ENCODE results near the gene POLR3C. TPM values are rescaled to one million over a fixed set of nuclear protein-coding genes. Genes with fewer than 3 reads are reported as not detected.

Gene POLR3C
- total and polyA plus RNA-seq, 2 of the 13 experiments (the other 11 are each of a cell fraction or from before 2014, with no cell fraction given) = 15.5 to 24.3 TPM

DNA sequence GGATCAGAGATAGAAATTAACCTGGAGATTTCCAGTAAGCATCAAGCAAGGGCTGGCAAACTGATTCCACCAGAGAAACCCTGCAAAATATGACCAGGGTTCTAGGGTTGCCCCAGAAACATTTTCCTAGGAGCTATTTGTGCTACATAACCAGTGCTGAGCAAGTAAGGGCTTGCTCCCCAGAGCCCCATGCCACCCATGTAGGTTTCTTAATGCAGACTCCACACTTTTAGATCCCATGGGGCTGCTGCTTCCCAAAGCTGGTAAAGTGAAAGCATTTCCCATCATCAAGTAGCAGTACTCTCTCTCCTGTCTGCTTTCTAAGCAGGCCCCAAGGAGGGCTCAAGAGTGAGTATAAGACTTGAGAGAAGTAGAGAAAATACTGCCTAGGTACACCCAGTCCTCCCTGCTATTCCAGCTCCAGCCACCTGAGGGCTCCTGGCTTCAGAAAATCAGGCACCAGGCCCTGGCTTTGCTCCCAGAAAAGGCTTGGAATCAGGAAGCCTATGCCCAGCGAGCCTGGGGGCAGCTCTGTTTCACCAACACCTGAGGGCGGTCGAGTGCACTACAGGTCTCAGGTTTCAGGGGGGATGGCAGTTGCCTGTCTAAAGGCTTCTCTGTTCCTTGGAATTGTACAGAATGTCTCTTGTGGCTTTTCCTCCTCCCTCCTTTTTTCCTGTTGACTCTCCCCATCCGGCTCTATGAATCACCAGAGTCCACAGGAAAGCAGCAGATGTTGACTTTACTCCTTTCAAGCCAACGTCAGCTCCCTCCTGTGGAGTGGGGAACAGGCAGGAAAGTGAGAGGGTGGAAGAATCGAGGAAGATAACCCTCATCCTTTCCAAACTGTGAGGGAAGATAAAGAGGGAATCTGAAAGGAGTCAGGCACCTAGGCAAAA, 67.8 kb downstream of the POLR3C start (continued):
- 0 out of 2 replicates have a peak, but pooled peaks have one; percentile 42 for TF ChIP-seq NFKBIZ (CRISPR knock-in tag; IDR thresholded peaks at IDR 0.05)
- TF ChIP-seq MAFF (IDR thresholded peaks at IDR 0.05; ENCODE audit: low read depth, low read length) = 0 out of 2 replicates have a peak, but pooled peaks have one; percentile 25
- no peak for TF ChIP-seq ZSCAN22 (CRISPR knock-in tag; IDR thresholded peaks at IDR 0.05)
- TF ChIP-seq, protein P1, sequence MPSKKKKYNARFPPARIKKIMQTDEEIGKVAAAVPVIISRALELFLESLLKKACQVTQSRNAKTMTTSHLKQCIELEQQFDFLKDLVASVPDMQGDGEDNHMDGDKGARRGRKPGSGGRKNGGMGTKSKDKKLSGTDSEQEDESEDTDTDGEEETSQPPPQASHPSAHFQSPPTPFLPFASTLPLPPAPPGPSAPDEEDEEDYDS (CRISPR knock-in tag; IDR thresholded peaks at IDR 0.05) = peak; percentile 64; the same call in 1 of the 2 replicates
- TF ChIP-seq KDM2A (CRISPR knock-in tag; IDR thresholded peaks at IDR 0.05; ENCODE audit: borderline replicate concordance, low read depth) = peak; percentile 82
- no peak for TF ChIP-seq ZNF646 (CRISPR knock-in tag; IDR thresholded peaks at IDR 0.05)
- TF ChIP-seq SIX4 (CRISPR knock-in tag; IDR thresholded peaks at IDR 0.05) = peak; percentile 99
- TF ChIP-seq ZNF749 (CRISPR knock-in tag; IDR thresholded peaks at IDR 0.05; ENCODE audit: borderline replicate concordance) = 0 out of 2 replicates have a peak, but pooled peaks have one; percentile 35
- TF ChIP-seq ZNF24 (IDR thresholded peaks at IDR 0.05) = no peak
- peak; percentile 75 for TF ChIP-seq POLR2G (IDR thresholded peaks at IDR 0.05; ENCODE audit: low read depth, low read length)
- no peak for TF ChIP-seq CENPX (CRISPR knock-in tag; IDR thresholded peaks at IDR 0.05)
- no peak for TF ChIP-seq ATM (IDR thresholded peaks at IDR 0.05; ENCODE audit: borderline replicate concordance)
- TF ChIP-seq MXI1 (IDR thresholded peaks at IDR 0.05; ENCODE audit: borderline replicate concordance, low read depth, low read length) = peak; percentile 81; the same call in 1 of the 3 replicates
- peak; percentile 64 for TF ChIP-seq SKI (IDR thresholded peaks at IDR 0.05; ENCODE audit: partially characterized antibody)
- TF ChIP-seq RFXANK (CRISPR knock-in tag; IDR thresholded peaks at IDR 0.05) = 0 out of 2 replicates have a peak, but pooled peaks have one; percentile 64
